ENCODE results near the gene HAVCR1.
"Not testable (repeated sequence)": the region's sequence is repeated elsewhere in the genome, so short reads cannot be mapped to it uniquely, and the experiment has no call there.

HAVCR1 gene

GRCh38 chr5:157046041-157046440 is 12.9 kb downstream of the HAVCR1 start:
- DNase-seq (ENCODE audit: extremely low spot score): no peak
- ChIA-PET POLR2A (interaction anchor here (0.6 kb wide), 1 partner anchor 65 kb away, joined by 4 read pairs; no protein-coding TSS in a partner anchor), CTCF (interaction anchor here (0.8 to 1.6 kb wide), 5 partner anchors 8 to 86 kb away, joined by 3 to 4 read pairs (median 3); no protein-coding TSS in a partner anchor)
- TF ChIP-seq, protein P1, sequence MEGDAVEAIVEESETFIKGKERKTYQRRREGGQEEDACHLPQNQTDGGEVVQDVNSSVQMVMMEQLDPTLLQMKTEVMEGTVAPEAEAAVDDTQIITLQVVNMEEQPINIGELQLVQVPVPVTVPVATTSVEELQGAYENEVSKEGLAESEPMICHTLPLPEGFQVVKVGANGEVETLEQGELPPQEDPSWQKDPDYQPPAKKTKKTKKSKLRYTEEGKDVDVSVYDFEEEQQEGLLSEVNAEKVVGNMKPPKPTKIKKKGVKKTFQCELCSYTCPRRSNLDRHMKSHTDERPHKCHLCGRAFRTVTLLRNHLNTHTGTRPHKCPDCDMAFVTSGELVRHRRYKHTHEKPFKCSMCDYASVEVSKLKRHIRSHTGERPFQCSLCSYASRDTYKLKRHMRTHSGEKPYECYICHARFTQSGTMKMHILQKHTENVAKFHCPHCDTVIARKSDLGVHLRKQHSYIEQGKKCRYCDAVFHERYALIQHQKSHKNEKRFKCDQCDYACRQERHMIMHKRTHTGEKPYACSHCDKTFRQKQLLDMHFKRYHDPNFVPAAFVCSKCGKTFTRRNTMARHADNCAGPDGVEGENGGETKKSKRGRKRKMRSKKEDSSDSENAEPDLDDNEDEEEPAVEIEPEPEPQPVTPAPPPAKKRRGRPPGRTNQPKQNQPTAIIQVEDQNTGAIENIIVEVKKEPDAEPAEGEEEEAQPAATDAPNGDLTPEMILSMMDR (IDR thresholded peaks at IDR 0.05; ENCODE audit: control extremely low read depth, extremely low read depth, low read depth, missing control alignments): no peak

DNA sequence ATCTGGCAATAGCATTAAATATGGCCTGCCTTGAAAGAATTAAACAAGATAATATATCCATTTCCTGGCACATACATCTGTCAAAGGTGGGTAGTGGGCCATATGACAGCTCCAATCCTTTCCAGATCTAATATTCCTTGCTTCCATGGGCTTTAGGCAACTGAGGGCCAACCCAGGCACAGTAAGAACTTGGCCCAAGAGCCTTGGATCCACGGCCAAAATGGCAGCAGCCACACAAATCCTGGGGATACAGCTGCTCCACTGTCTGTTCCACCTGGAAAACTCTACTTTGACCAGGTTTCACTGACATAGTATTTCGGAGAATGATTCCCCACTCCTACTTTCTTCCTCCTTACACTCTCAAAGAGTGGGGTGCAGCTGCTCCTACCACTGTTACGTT is 13.3 kb downstream of the HAVCR1 start:
- TF ChIP-seq, protein P1 (IDR thresholded peaks at IDR 0.05; ENCODE audit: control extremely low read depth, extremely low read depth, low read depth, missing control alignments): no peak
- no peak for DNase-seq (ENCODE audit: extremely low spot score)
- ChIA-PET POLR2A (interaction anchor here (0.6 kb wide), 1 partner anchor 65 kb away, joined by 4 read pairs; no protein-coding TSS in a partner anchor), CTCF (interaction anchor here (0.9 to 1.6 kb wide), 4 partner anchors 8 to 103 kb away, joined by 3 to 4 read pairs (median 4); no protein-coding TSS in a partner anchor)

- TF ChIP-seq, protein P1 (IDR thresholded peaks at IDR 0.05; ENCODE audit: control extremely low read depth, extremely low read depth, low read depth, missing control alignments): no peak
- POLR2A ChIA-PET: no interaction called here
- CTCF ChIA-PET: interaction anchor here (0.8 to 1.4 kb wide), 3 partner anchors 8 to 14 kb away, joined by 3 to 4 read pairs (median 3); no protein-coding TSS in a partner anchor
- no peak for DNase-seq (ENCODE audit: extremely low spot score)
Measured at GRCh38 chr5:157038568-157039187, 20.2 kb downstream of the HAVCR1 start.

- DNase-seq (ENCODE audit: extremely low spot score); POLR2A ChIA-PET: not testable (repeated sequence)
- CTCF ChIA-PET: interaction anchor here (1.1 kb wide), 1 partner anchor 8 kb away, joined by 3 read pairs; no protein-coding TSS in a partner anchor
Measured at GRCh38 chr5:157034106-157035072, 24.5 kb downstream of the HAVCR1 start.

DNA sequence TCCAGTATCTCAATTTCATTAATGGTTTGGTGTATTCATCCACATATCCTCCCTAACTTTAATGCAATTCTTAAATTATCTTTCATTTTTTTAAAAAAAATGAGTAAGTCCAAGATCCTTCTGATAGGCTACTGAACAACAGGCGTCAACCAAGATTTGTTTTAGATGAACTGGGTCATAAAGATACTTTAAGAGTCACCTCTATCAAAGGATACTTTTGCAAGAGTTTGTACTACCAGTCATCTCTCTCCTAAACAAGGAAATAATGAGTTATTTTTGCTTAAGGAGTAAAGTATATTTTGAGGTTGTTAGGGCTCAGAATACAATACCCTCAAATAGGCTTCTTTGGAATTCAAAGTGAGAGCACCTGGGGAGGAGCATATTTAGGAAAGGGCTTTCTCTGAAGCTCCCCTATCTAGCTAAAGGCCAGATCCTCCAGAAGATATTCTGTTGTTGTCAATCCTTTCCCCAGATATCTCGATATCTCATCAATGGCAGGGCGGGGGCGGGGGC is 25.8 kb downstream of the HAVCR1 start:
- POLR2A ChIA-PET: no interaction called here
- TF ChIP-seq, protein P1 (IDR thresholded peaks at IDR 0.05; ENCODE audit: control extremely low read depth, extremely low read depth, low read depth, missing control alignments): no peak
- no peak for DNase-seq (ENCODE audit: extremely low spot score)
- CTCF ChIA-PET: interaction anchor here (0.6 kb wide), 1 partner anchor 21 kb away, joined by 3 read pairs; no protein-coding TSS in a partner anchor

GRCh38 chr5:157030692-157031091 is 28.2 kb downstream of the HAVCR1 start:
- POLR2A ChIA-PET: interaction anchor here (0.6 kb wide), 1 partner anchor 14 kb away, joined by 4 read pairs; no protein-coding TSS in a partner anchor
- CTCF ChIA-PET: interaction anchor here (1.1 to 1.2 kb wide), 2 partner anchors 9 to 151 kb away, joined by 3 read pairs; no protein-coding TSS in a partner anchor
- no peak for DNase-seq (ENCODE audit: extremely low spot score)
- TF ChIP-seq, protein P1 (IDR thresholded peaks at IDR 0.05; ENCODE audit: control extremely low read depth, extremely low read depth, low read depth, missing control alignments): no peak

Data from GM10248 (cell line).